PC-3 (cell line): ENCODE results near the gene PFN1. TPM values are rescaled to one million over a fixed set of nuclear protein-coding genes. Genes with fewer than 3 reads are reported as not detected.

ENCODE experiments used
- ATAC-seq: fragments of 200-7000 bp; cut with Tn5 transposase; 2 replicates; pipeline ENCODE4 v1.9.1; 2020; ENCODE audit warnings: mild to moderate bottlenecking, moderate library complexity
- BruUV-seq: library from RNA; stranded (reverse); fragments of 400-500 nt; replicated peaks from 2 replicates; lab custom pipeline; 2021; lab: Mats Ljungman, UMichigan
- CTCF ChIA-PET: fragments of 300-600 bp; sonication (Branson Sonifier 250); formaldehyde crosslinking; loops from one replicate; lab custom pipeline; 2022; ENCODE audit warnings: antibody characterized with exemption; lab: Charles Lee
- POLR2A ChIA-PET: fragments of 300-600 bp; sonication (Branson Sonifier 250); formaldehyde crosslinking; loops from one replicate; lab custom pipeline; 2022; ENCODE audit warnings: antibody characterized with exemption; ENCODE audit not compliant: unreplicated experiment; lab: Charles Lee
- DNase-seq: peaks from one replicate; pipeline ENCODE4 v3.0.0-alpha.2; 2015
- H2AFZ ChIP-seq: fragments of 300-600 bp; sonication (generic); 2 replicates; pipeline ENCODE4 v1.6.0; 2016; ENCODE audit warnings: antibody characterized with exemption, low read length
- H3F3A ChIP-seq: fragments of 300-600 bp; sonication (generic); one replicate; pipeline ENCODE4 v1.6.0; 2017; ENCODE audit warnings: antibody characterized with exemption, low read length, control low read depth, mild to moderate bottlenecking; ENCODE audit not compliant: unreplicated experiment
- H3K27ac ChIP-seq: fragments of 300-600 bp; sonication (generic); 2 replicates; pipeline ENCODE4 v1.5.1; 2016; ENCODE audit warnings: mild to moderate bottlenecking, low read length
- H3K27me3 ChIP-seq: fragments of 300-600 bp; sonication (generic); 2 replicates; pipeline ENCODE4 v1.6.1; 2016; ENCODE audit warnings: low read length, mixed read lengths
- H3K36me3 ChIP-seq: fragments of 300-600 bp; sonication (generic); 2 replicates; pipeline ENCODE4 v1.6.1; 2016; ENCODE audit warnings: low read depth, mixed run types, low read length, mixed read lengths
- H3K4me1 ChIP-seq: fragments of 300-600 bp; sonication (generic); 2 replicates; pipeline ENCODE4 v1.5.1; 2016; ENCODE audit warnings: low read length; ENCODE audit not compliant: insufficient read depth
- H3K4me2 ChIP-seq: fragments of 300-600 bp; sonication (generic); 2 replicates; pipeline ENCODE4 v1.6.0; 2016; ENCODE audit warnings: low read length
- H3K4me3 ChIP-seq: fragments of 300-600 bp; sonication (generic); 2 replicates; pipeline ENCODE4 v1.5.1; 2016; ENCODE audit warnings: mild to moderate bottlenecking, low read length, mixed read lengths
- H3K79me2 ChIP-seq: fragments of 300-600 bp; sonication (generic); 2 replicates; pipeline ENCODE4 v1.6.1; 2017; ENCODE audit warnings: low read length, mixed read lengths
- H3K9ac ChIP-seq: fragments of 300-600 bp; sonication (generic); 2 replicates; pipeline ENCODE4 v1.6.0; 2016; ENCODE audit warnings: mild to moderate bottlenecking, low read length
- H3K9me2 ChIP-seq: fragments of 300-600 bp; sonication (generic); replicated peaks from 2 replicates; pipeline ENCODE4 v1.6.1; 2016; ENCODE audit warnings: mixed run types, low read length, mixed read lengths
- H3K9me3 ChIP-seq: fragments of 300-600 bp; sonication (generic); 2 replicates; pipeline ENCODE4 v1.6.1; 2016; ENCODE audit warnings: low read length, mixed read lengths
- H4K20me1 ChIP-seq: fragments of 300-600 bp; sonication (generic); 2 replicates; pipeline ENCODE4 v1.6.1; 2016; ENCODE audit warnings: low read length, mixed read lengths
- CTCF ChIP-seq: fragments of 300-600 bp; sonication (generic); conservative IDR thresholded peaks from 2 replicates; pipeline ENCODE4 v1.5.1; 2017; ENCODE audit warnings: antibody characterized with exemption, low read depth, mild to moderate bottlenecking, low read length
- EZH2 ChIP-seq: fragments of 300-600 bp; sonication (generic); IDR thresholded peaks from one replicate; pipeline ENCODE4 v1.6.1; 2017; ENCODE audit warnings: antibody characterized with exemption, mild to moderate bottlenecking, low read length; ENCODE audit not compliant: unreplicated experiment
- EZH2phosphoT487 ChIP-seq: fragments of 300-600 bp; sonication (generic); IDR thresholded peaks from 2 replicates; pipeline ENCODE4 v1.6.1; 2018; ENCODE audit warnings: mild to moderate bottlenecking, antibody characterized with exemption, low read length, borderline replicate concordance
- intact Hi-C: fragments of 100-400 bp; cut with micrococcal nuclease; formaldehyde crosslinking; loops from 2 replicates; pipeline ENCODE4 v1.9.0; 2023
- total RNA-seq: library from RNA; depleted of rRNA; stranded (reverse); fragments of >200 nt; gene quantifications from 2 replicates; pipeline ENCODE4 v1.2.3, GENCODE V29; 2014

Gene PFN1
- total RNA-seq, 1 experiment from 2014 or later = 1,914 TPM

GRCh38 chr17:4938688-4939545 is 9.4 kb downstream of the PFN1 start:
- DNase-seq (no peak), ATAC-seq (no peak)
- peak overlapping the region; percentile 97 for H3K4me2 ChIP-seq
- H3K9me3 ChIP-seq = no peaks in the 10 kb centered on the region
- H3K4me3 ChIP-seq = peak overlapping the region; percentile 91
- peak overlapping the region; percentile 87 for H3K27ac ChIP-seq
- no peak for TF ChIP-seq CTCF
- no peak for TF ChIP-seq EZH2
- no peak for TF ChIP-seq EZH2phosphoT487
- CTCF ChIA-PET = interaction anchor here (1.1 to 2.4 kb wide), 3 partner anchors 11 to 148 kb away, joined by 3 to 18 read pairs (median 4); no protein-coding TSS in a partner anchor
- peak overlapping the region; percentile 98 for H3K9ac ChIP-seq
- peak overlapping the region; percentile 76 for H2AFZ ChIP-seq
- POLR2A ChIA-PET = interaction anchor here (0.5 to 0.8 kb wide), 2 partner anchors 10 to 602 kb away, joined by 3 to 17 read pairs; partner anchors contain the start of gene PFN1
- H3K4me1 ChIP-seq = peaks cover 22% of the 10 kb centered on the region
- peaks cover 14% of the 10 kb centered on the region; the same call in 1 of the 2 replicates for H3K36me3 ChIP-seq
- BruUV-seq = TSS peak; percentile 23
- H3K79me2 ChIP-seq = peaks cover 55% of the 10 kb centered on the region
- no peaks in the 10 kb centered on the region for H4K20me1 ChIP-seq
- intact Hi-C loops = no loop called here
- no peaks in the 10 kb centered on the region for H3F3A ChIP-seq
- H3K27me3 ChIP-seq = no peaks in the 10 kb centered on the region
- no peaks in the 10 kb centered on the region for H3K9me2 ChIP-seq

- no peaks in the 10 kb centered on the region for H3K9me3 ChIP-seq
- H3F3A ChIP-seq = no peaks in the 10 kb centered on the region
- H3K27me3 ChIP-seq = no peaks in the 10 kb centered on the region
- no peak for TF ChIP-seq EZH2phosphoT487
- no peak for TF ChIP-seq CTCF
- TF ChIP-seq EZH2 = no peak
- H3K27ac ChIP-seq = no peak overlapping the region
- peaks cover 22% of the 10 kb centered on the region for H3K4me1 ChIP-seq
- peak overlapping the region; percentile 97 for H3K4me2 ChIP-seq
- H3K9ac ChIP-seq = peak overlapping the region; percentile 98; the same call in 1 of the 2 replicates
- ChIA-PET POLR2A (no interaction called here), CTCF (no interaction called here)
- H3K36me3 ChIP-seq = peaks cover 10% of the 10 kb centered on the region; the same call in 1 of the 2 replicates
- H4K20me1 ChIP-seq = no peaks in the 10 kb centered on the region
- no peaks in the 10 kb centered on the region for H3K9me2 ChIP-seq
- BruUV-seq = no TSS peak
- ATAC-seq (no peak), DNase-seq (no peak)
- no peak overlapping the region for H2AFZ ChIP-seq
- H3K79me2 ChIP-seq = peaks cover 46% of the 10 kb centered on the region
- peak overlapping the region; percentile 91 for H3K4me3 ChIP-seq
- intact Hi-C loops = no loop called here
Observed at GRCh38 chr17:4938069-4938491, 10.2 kb downstream of the PFN1 start.
